Ishikawa (cell line): ENCODE data around the gene CTSS.

Experiments
- CEBPB ChIP-seq: IDR thresholded peaks from 2 replicates; pipeline ENCODE4 v1.6.1; 2012
- CREB1 ChIP-seq: IDR thresholded peaks from 2 replicates; pipeline ENCODE4 v1.6.1; 2012; ENCODE audit warnings: low read depth
- EGR1 ChIP-seq: IDR thresholded peaks from 2 replicates; pipeline ENCODE4 v1.6.1; 2012
- EP300 ChIP-seq: IDR thresholded peaks from 2 replicates; pipeline ENCODE4 v1.6.1; 2012; ENCODE audit warnings: borderline replicate concordance
- FOXM1 ChIP-seq: IDR thresholded peaks from 2 replicates; pipeline ENCODE4 v1.6.1; 2012; ENCODE audit warnings: low read depth, borderline replicate concordance
- NFIC ChIP-seq: IDR thresholded peaks from 2 replicates; pipeline ENCODE4 v1.6.1; 2012
- RAD21 ChIP-seq: IDR thresholded peaks from 2 replicates; pipeline ENCODE4 v1.6.1; 2012; ENCODE audit warnings: low read depth
- TAF1 ChIP-seq: IDR thresholded peaks from 2 replicates; pipeline ENCODE4 v1.6.1; 2012; ENCODE audit warnings: low read depth, mild to moderate bottlenecking
- TCF12 ChIP-seq: IDR thresholded peaks from 2 replicates; pipeline ENCODE4 v1.6.1; 2012; ENCODE audit warnings: low read depth
- TEAD4 ChIP-seq: IDR thresholded peaks from 2 replicates; pipeline ENCODE4 v1.6.1; 2012
- USF1 ChIP-seq: IDR thresholded peaks from 2 replicates; pipeline ENCODE4 v1.6.1; 2012
- YY1 ChIP-seq: IDR thresholded peaks from 2 replicates; pipeline ENCODE4 v1.6.1; 2012; ENCODE audit warnings: low read depth
- ZBTB7A ChIP-seq: IDR thresholded peaks from 2 replicates; pipeline ENCODE4 v1.6.1; 2012; ENCODE audit warnings: low read depth
- TF ChIP-seq, protein P1 (sequence below): IDR thresholded peaks from 2 replicates; pipeline ENCODE4 v1.6.1; 2012; ENCODE audit warnings: low read depth, mild to moderate bottlenecking
- TF ChIP-seq, protein P2 (sequence below): IDR thresholded peaks from 2 replicates; pipeline ENCODE4 v1.6.1; 2012

Gene CTSS

DNA sequence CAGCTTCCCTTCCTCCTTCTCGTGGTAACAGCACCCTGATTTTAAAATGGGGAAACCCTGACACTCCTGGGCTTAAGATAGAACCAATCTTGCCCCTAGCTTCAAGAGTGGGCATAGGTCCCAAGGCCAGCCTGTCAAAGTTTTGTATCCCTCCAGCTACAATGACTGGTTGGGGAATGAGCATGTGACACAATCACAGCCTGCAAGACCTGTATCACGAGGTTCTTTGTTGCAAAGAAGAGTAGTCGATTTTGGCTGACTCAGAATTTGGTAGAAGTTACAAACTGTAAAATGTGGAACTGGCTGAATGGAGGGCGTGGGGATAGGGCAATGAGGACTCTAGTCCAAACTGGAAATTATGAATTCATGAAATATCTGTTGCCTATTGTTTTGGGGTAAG lies 23.8 kb upstream of the CTSS start:
- TF ChIP-seq USF1 (peak; percentile 47; the same call in 1 of the 2 replicates), RAD21 (no peak)

GRCh38 chr1:150788946-150789345 lies 23.4 kb upstream of the CTSS start:
- TF ChIP-seq CREB1 = no peak
- TF ChIP-seq RAD21 = no peak
- no peak for TF ChIP-seq EGR1
- no peak for TF ChIP-seq EP300
- TF ChIP-seq, protein P1, sequence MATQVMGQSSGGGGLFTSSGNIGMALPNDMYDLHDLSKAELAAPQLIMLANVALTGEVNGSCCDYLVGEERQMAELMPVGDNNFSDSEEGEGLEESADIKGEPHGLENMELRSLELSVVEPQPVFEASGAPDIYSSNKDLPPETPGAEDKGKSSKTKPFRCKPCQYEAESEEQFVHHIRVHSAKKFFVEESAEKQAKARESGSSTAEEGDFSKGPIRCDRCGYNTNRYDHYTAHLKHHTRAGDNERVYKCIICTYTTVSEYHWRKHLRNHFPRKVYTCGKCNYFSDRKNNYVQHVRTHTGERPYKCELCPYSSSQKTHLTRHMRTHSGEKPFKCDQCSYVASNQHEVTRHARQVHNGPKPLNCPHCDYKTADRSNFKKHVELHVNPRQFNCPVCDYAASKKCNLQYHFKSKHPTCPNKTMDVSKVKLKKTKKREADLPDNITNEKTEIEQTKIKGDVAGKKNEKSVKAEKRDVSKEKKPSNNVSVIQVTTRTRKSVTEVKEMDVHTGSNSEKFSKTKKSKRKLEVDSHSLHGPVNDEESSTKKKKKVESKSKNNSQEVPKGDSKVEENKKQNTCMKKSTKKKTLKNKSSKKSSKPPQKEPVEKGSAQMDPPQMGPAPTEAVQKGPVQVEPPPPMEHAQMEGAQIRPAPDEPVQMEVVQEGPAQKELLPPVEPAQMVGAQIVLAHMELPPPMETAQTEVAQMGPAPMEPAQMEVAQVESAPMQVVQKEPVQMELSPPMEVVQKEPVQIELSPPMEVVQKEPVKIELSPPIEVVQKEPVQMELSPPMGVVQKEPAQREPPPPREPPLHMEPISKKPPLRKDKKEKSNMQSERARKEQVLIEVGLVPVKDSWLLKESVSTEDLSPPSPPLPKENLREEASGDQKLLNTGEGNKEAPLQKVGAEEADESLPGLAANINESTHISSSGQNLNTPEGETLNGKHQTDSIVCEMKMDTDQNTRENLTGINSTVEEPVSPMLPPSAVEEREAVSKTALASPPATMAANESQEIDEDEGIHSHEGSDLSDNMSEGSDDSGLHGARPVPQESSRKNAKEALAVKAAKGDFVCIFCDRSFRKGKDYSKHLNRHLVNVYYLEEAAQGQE = no peak
- TF ChIP-seq FOXM1 = no peak
- TF ChIP-seq TCF12 = no peak

DNA sequence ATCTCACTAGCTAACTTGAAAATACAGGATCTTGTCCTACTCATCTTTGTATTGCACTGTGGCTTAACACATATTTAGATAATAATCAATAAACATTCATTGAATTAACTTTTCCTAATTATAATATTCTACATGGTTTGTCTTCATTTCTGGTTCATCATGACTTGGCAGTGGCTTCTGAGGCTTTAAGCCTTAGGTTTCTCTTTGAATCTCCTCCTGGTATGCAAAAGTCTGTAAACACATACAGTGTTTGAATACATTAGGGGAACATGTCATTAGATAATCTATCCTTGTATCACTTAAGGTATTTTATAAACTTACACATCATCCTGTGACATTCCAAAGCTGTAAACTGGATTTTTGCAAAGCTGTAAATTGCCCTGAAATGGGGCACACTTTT lies 21.9 kb upstream of the CTSS start:
- TF ChIP-seq USF1 = no peak
- TF ChIP-seq EP300 = no peak
- no peak for TF ChIP-seq CEBPB
- no peak for TF ChIP-seq TEAD4
- TF ChIP-seq, protein P2, sequence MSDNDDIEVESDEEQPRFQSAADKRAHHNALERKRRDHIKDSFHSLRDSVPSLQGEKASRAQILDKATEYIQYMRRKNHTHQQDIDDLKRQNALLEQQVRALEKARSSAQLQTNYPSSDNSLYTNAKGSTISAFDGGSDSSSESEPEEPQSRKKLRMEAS = no peak
- no peak for TF ChIP-seq TCF12
- no peak for TF ChIP-seq RAD21
- no peak for TF ChIP-seq EGR1
- TF ChIP-seq YY1 = no peak
- no peak for TF ChIP-seq CREB1
- no peak for TF ChIP-seq ZBTB7A
- TF ChIP-seq TAF1 = no peak
- no peak for TF ChIP-seq FOXM1
- TF ChIP-seq, protein P1 = no peak

DNA sequence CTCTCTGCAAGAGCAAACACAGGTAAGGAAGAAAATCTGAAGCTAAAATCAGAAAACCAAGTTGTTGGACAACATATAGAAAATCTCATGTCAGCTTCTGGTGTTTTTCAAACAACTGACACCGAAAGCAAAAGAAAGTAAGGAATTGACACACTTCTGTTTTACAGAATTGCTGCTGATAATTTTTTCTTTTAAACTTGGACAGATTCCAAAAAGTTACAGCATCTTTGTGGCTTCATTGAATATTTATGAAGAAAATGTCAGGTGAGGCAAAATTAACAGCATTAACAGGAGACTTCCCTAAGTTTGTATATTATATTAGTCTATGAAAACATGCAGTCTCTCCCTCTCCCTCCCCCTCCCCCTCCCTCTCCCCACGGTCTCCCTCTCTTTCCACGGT lies 14.9 kb upstream of the CTSS start:
- TF ChIP-seq TCF12 (no peak), YY1 (no peak), EP300 (no peak)
- TF ChIP-seq, protein P1 = no peak

DNA sequence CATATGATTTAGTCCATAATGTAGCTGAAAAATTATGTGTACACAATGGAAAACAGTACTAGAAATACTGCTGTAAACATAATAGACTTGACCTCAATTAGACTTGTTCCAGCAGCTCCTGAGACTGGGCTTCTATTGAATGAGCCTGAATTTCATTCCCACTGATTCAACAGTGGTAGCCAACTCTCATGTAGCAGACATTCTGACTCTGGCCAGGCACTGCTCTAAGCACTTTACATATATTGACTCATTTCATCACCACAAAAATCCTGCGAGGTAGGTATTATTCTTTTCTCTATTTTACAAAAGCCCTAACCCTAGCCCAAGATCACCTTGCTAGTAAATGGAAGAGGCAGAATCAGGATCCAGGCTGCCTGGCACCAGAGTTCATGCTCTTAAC lies 12.8 kb upstream of the CTSS start:
- TF ChIP-seq TCF12 = no peak
- TF ChIP-seq FOXM1 = no peak
- TF ChIP-seq CEBPB = no peak
- TF ChIP-seq, protein P1 = no peak
- TF ChIP-seq TEAD4 = no peak
- TF ChIP-seq NFIC = no peak
- no peak for TF ChIP-seq EP300
- TF ChIP-seq TAF1 = no peak
- no peak for TF ChIP-seq CREB1
- TF ChIP-seq EGR1 = no peak
- TF ChIP-seq ZBTB7A = no peak
- TF ChIP-seq USF1 = no peak
- TF ChIP-seq, protein P2 = no peak
- no peak for TF ChIP-seq YY1
- no peak for TF ChIP-seq RAD21
